Neural progenitor cell (in vitro differentiated cells): ENCODE results near the gene ZNF835. TPM values are rescaled to one million over a fixed set of nuclear protein-coding genes. Genes with fewer than 3 reads are reported as not detected.

Experiments
- DNase-seq: peaks from one replicate; pipeline ENCODE4 v3.0.0-alpha.2; 2016; ENCODE audit warnings: low spot score
- H2AFZ ChIP-seq: fragments of 200-600 bp; sonication (generic); replicated peaks from 2 replicates; pipeline ENCODE4 v1.6.1; 2016; ENCODE audit warnings: antibody characterized with exemption
- H3F3A ChIP-seq: fragments of 200-600 bp; sonication (generic); 2 replicates; pipeline ENCODE4 v1.6.1; 2016; ENCODE audit warnings: antibody characterized with exemption, low read depth
- H3K27ac ChIP-seq: fragments of 200-600 bp; sonication (generic); 2 replicates; pipeline ENCODE4 v1.5.1; 2016; ENCODE audit warnings: mild to moderate bottlenecking
- H3K27me3 ChIP-seq: fragments of 200-600 bp; sonication (generic); 2 replicates; pipeline ENCODE4 v1.6.1; 2016; ENCODE audit warnings: mild to moderate bottlenecking, moderate library complexity
- H3K36me3 ChIP-seq: fragments of 200-600 bp; sonication (generic); 2 replicates; pipeline ENCODE4 v1.5.1; 2016
- H3K4me1 ChIP-seq: fragments of 200-600 bp; sonication (generic); 2 replicates; pipeline ENCODE4 v1.6.1; 2016; ENCODE audit warnings: mixed run types
- H3K4me2 ChIP-seq: fragments of 200-600 bp; sonication (generic); 2 replicates; pipeline ENCODE4 v1.6.1; 2016
- H3K4me3 ChIP-seq: fragments of 200-600 bp; sonication (generic); 2 replicates; pipeline ENCODE4 v1.5.1; 2016
- H3K79me2 ChIP-seq: fragments of 200-600 bp; sonication (generic); 2 replicates; pipeline ENCODE4 v1.6.1; 2016; ENCODE audit warnings: low read depth
- H3K9ac ChIP-seq: fragments of 200-600 bp; sonication (generic); 2 replicates; pipeline ENCODE4 v1.6.1; 2016
- H3K9me3 ChIP-seq: fragments of 200-600 bp; sonication (generic); 2 replicates; pipeline ENCODE4 v1.5.1; 2016; ENCODE audit warnings: low read depth
- H4K20me1 ChIP-seq: fragments of 200-600 bp; sonication (generic); 2 replicates; pipeline ENCODE4 v1.6.1; 2016; ENCODE audit warnings: low read depth
- H3K27ac Mint-ChIP-seq: 3 replicates; pipeline ENCODE4 v1.8.0; 2021; ENCODE audit warnings: mixed read lengths
- H3K27me3 Mint-ChIP-seq: 2 replicates; pipeline ENCODE4 v1.8.0; 2022; ENCODE audit warnings: low read depth, mild to moderate bottlenecking, inconsistent platforms, moderate library complexity, mixed read lengths; ENCODE audit not compliant: insufficient read depth
- H3K36me3 Mint-ChIP-seq: 3 replicates; pipeline ENCODE4 v1.8.0; 2021; ENCODE audit warnings: mixed read lengths
- H3K4me1 Mint-ChIP-seq: 3 replicates; pipeline ENCODE4 v1.8.0; 2021; ENCODE audit warnings: mixed read lengths
- H3K4me3 Mint-ChIP-seq: 3 replicates; pipeline ENCODE4 v1.8.0; 2021; ENCODE audit warnings: mild to moderate bottlenecking, moderate library complexity, mixed read lengths
- H3K9me3 Mint-ChIP-seq: 3 replicates; pipeline ENCODE4 v1.8.0; 2020; ENCODE audit warnings: mixed read lengths
- CTCF ChIP-seq: fragments of 200-600 bp; sonication (generic); IDR thresholded peaks from 2 replicates; pipeline ENCODE4 v1.5.1; 2017; ENCODE audit warnings: antibody characterized with exemption, mild to moderate bottlenecking
- EZH2 ChIP-seq: fragments of 200-600 bp; sonication (generic); IDR thresholded peaks from 2 replicates; pipeline ENCODE4 v1.6.1; 2017; ENCODE audit warnings: antibody characterized with exemption, mild to moderate bottlenecking, moderate library complexity
- EZH2phosphoT487 ChIP-seq: fragments of 200-600 bp; sonication (generic); IDR thresholded peaks from 2 replicates; pipeline ENCODE4 v1.6.1; 2017; ENCODE audit warnings: antibody characterized with exemption
- total RNA-seq: library from RNA; depleted of rRNA; stranded (reverse); fragments of >200 nt; gene quantifications from 2 replicates; pipeline ENCODE4 v1.2.3, GENCODE V29; 2015; ENCODE audit warnings: low replicate concordance

Gene ZNF835
- total RNA-seq, 1 donor from 2014 or later: not detected

DNA sequence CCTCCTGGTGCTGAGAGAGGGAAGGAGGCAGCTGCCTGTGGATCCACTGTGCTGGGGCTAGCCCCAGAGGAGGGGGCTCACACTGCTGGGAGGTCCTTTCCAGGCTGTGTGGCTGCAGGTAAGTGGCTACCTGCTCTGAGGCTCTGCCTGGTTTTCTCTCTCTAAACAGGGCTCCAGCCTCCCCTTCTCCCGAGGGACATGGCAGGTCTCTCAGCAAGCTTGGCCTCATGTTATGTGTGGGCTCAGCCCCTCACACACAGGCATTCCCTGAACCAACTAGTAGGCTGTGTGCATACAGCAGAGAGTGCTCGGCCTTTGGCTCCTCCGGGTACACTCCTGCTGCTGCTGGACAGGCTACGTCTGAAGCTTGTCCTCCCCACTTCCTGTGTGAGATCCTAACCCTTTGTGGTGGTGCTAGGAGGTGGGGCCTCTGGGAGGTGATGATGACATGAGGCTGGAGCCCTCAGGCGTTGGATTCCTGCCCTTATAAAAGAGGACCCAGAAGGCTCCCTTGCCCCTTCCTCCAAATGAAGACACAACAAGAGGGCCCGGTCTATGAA is 4.2 kb downstream of the ZNF835 start:
- Histone ChIP-seq H3K36me3 (no peaks in the 10 kb centered on the region), H2AFZ (no peak overlapping the region), H3K9ac (no peak overlapping the region), H3K4me3 (no peak overlapping the region), H3K79me2 (no peaks in the 10 kb centered on the region), H3K9me3 (no peaks in the 10 kb centered on the region), H3K4me1 (no peaks in the 10 kb centered on the region), H3K4me2 (no peak overlapping the region), H3K27ac (no peak overlapping the region), H4K20me1 (no peaks in the 10 kb centered on the region), H3F3A (no peaks in the 10 kb centered on the region), H3K27me3 (no peaks in the 10 kb centered on the region)
- H3K4me3 Mint-ChIP-seq: no peak overlapping the region
- peaks cover 1% of the 10 kb centered on the region for H3K36me3 Mint-ChIP-seq
- H3K9me3 Mint-ChIP-seq: peaks cover 64% of the 10 kb centered on the region
- no peaks in the 10 kb centered on the region for H3K4me1 Mint-ChIP-seq
- peaks cover 4% of the 10 kb centered on the region for H3K27me3 Mint-ChIP-seq
- no peak for TF ChIP-seq EZH2phosphoT487
- TF ChIP-seq EZH2: no peak
- no peak for TF ChIP-seq CTCF
- H3K27ac Mint-ChIP-seq: no peak overlapping the region
- no peak for DNase-seq

- Mint-ChIP-seq H3K9me3 (peaks cover 69% of the 10 kb centered on the region), H3K27ac (no peak overlapping the region), H3K4me3 (no peak overlapping the region), H3K36me3 (peaks cover 1% of the 10 kb centered on the region), H3K27me3 (peaks cover 8% of the 10 kb centered on the region), H3K4me1 (no peaks in the 10 kb centered on the region)
- Histone ChIP-seq H3F3A (no peaks in the 10 kb centered on the region), H3K4me2 (no peak overlapping the region), H3K27me3 (no peaks in the 10 kb centered on the region), H3K9me3 (no peaks in the 10 kb centered on the region), H4K20me1 (no peaks in the 10 kb centered on the region), H3K79me2 (no peaks in the 10 kb centered on the region), H3K4me1 (no peaks in the 10 kb centered on the region), H3K27ac (no peak overlapping the region), H3K9ac (no peak overlapping the region), H3K36me3 (no peaks in the 10 kb centered on the region), H3K4me3 (no peak overlapping the region), H2AFZ (no peak overlapping the region)
- TF ChIP-seq EZH2: no peak
- no peak for TF ChIP-seq CTCF
- TF ChIP-seq EZH2phosphoT487: no peak
- no peak for DNase-seq
Measured at GRCh38 chr19:56664511-56664910, 7.0 kb downstream of the ZNF835 start.

DNA sequence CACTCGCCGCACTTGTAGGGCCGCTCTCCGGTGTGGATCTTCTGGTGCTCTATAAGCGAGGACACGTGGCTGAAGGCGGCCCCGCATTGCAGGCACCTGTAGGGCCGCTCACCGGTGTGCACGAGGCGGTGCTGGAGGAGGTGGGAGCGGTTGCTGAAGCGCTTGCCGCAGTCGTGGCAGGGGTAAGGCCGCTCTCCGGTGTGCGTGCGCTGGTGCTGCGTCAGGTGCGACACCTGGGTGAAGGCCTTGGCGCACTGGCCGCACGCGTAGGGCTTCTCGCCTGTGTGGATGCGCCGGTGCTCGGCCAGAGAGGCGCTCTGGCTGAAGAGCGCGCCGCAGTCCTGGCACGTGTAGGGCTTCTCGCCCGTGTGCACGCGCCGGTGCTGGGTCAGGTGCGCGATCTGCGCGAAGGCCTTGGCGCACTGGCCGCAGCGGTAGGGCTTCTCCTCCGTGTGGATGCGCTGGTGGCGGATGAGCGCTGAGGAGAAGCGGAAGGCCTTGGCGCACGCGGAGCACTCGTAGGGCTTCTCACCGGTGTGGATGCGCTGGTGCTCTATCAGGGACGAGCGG is 7.5 kb downstream of the ZNF835 start:
- no peak overlapping the region for H3K27ac ChIP-seq
- H3K27ac Mint-ChIP-seq: no peak overlapping the region
- H3F3A ChIP-seq: no peaks in the 10 kb centered on the region
- H3K4me2 ChIP-seq: no peak overlapping the region
- no peaks in the 10 kb centered on the region for H3K4me1 Mint-ChIP-seq
- H3K27me3 Mint-ChIP-seq: peaks cover 10% of the 10 kb centered on the region
- no peak overlapping the region for H3K4me3 ChIP-seq
- H3K27me3 ChIP-seq: no peaks in the 10 kb centered on the region
- H3K9me3 Mint-ChIP-seq: peaks cover 71% of the 10 kb centered on the region
- H3K36me3 Mint-ChIP-seq: peaks cover 1% of the 10 kb centered on the region
- H3K79me2 ChIP-seq: no peaks in the 10 kb centered on the region
- H3K4me3 Mint-ChIP-seq: no peak overlapping the region
- no peak for DNase-seq
- H3K9me3 ChIP-seq: no peaks in the 10 kb centered on the region
- no peaks in the 10 kb centered on the region for H3K4me1 ChIP-seq
- H3K9ac ChIP-seq: no peak overlapping the region
- no peak for TF ChIP-seq EZH2
- no peak for TF ChIP-seq EZH2phosphoT487
- TF ChIP-seq CTCF: no peak
- H3K36me3 ChIP-seq: no peaks in the 10 kb centered on the region
- H4K20me1 ChIP-seq: no peaks in the 10 kb centered on the region
- H2AFZ ChIP-seq: no peak overlapping the region
